DND-41 (cell line): ENCODE data around the gene CPNE1.
A peak's percentile ranks its signal among the peaks of the same experiment; 100 is the strongest.

ENCODE experiments used
- ATAC-seq: fragments of 200-7000 bp; cut with Tn5 transposase; 3 replicates; pipeline ENCODE4 v1.9.1; 2021; ENCODE audit warnings: low read depth; ENCODE audit not compliant: insufficient read depth
- DNase-seq: peaks from one replicate; pipeline ENCODE4 v3.0.0-alpha.2; 2020
- H2AFZ ChIP-seq: 2 replicates; pipeline ENCODE4 v1.6.0; 2012; ENCODE audit warnings: low read depth, low read length
- H3K27ac ChIP-seq: 2 replicates; pipeline ENCODE4 v1.5.1; 2012; ENCODE audit warnings: low read length, inconsistent platforms
- H3K27me3 ChIP-seq: fragments of 200-600 bp; sonication (generic); 2 replicates; pipeline ENCODE4 v1.6.0; 2012; ENCODE audit warnings: low read length, mild to moderate bottlenecking, inconsistent platforms; ENCODE audit not compliant: insufficient read depth, poor library complexity
- H3K36me3 ChIP-seq: 2 replicates; pipeline ENCODE4 v1.5.1; 2012; ENCODE audit warnings: low read length, inconsistent platforms; ENCODE audit not compliant: insufficient read depth
- H3K4me1 ChIP-seq: 2 replicates; pipeline ENCODE4 v1.5.1; 2012; ENCODE audit warnings: mild to moderate bottlenecking, low read length; ENCODE audit not compliant: insufficient read depth
- H3K4me2 ChIP-seq: 2 replicates; pipeline ENCODE4 v1.6.0; 2012; ENCODE audit warnings: mild to moderate bottlenecking, moderate library complexity, low read length, inconsistent platforms; ENCODE audit not compliant: insufficient read depth
- H3K4me3 ChIP-seq, 2 experiments: fragments of 200-600 bp in 1 of 2; shearing (Covaris generic) in 1 of 2; 2 replicates each; pipeline ENCODE4 v1.5.1; 2012 to 2016; ENCODE audit warnings: inconsistent platforms in 2 of 2, low read length in 2 of 2, mild to moderate bottlenecking in 2 of 2, low read depth in 1 of 2, moderate library complexity in 1 of 2
- H3K79me2 ChIP-seq: 2 replicates; pipeline ENCODE4 v1.6.0; 2012; ENCODE audit warnings: low read length, inconsistent platforms; ENCODE audit not compliant: insufficient read depth
- H3K9ac ChIP-seq: 2 replicates; pipeline ENCODE4 v1.6.0; 2012; ENCODE audit warnings: low read depth, mild to moderate bottlenecking, inconsistent platforms, low read length, moderate library complexity
- H3K9me3 ChIP-seq: 2 replicates; pipeline ENCODE4 v1.5.1; 2012; ENCODE audit warnings: low read length, moderate library complexity, mild to moderate bottlenecking, inconsistent platforms; ENCODE audit not compliant: insufficient read depth, severe bottlenecking
- H4K20me1 ChIP-seq: 2 replicates; pipeline ENCODE4 v1.6.0; 2012; ENCODE audit warnings: low read length; ENCODE audit not compliant: insufficient read depth
- EZH2 ChIP-seq: IDR thresholded peaks from 3 replicates; pipeline ENCODE4 v1.6.1; 2012; ENCODE audit warnings: borderline replicate concordance, low read depth, mild to moderate bottlenecking, moderate library complexity, low read length, inconsistent platforms; ENCODE audit not compliant: severe bottlenecking
- TF ChIP-seq, protein P1 (sequence below): IDR thresholded peaks from 2 replicates; pipeline ENCODE4 v1.5.1; 2012; ENCODE audit warnings: borderline replicate concordance, low read length, moderate library complexity, mild to moderate bottlenecking; ENCODE audit not compliant: poor library complexity, severe bottlenecking; ENCODE audit errors: extremely low read depth

Gene CPNE1

DNA sequence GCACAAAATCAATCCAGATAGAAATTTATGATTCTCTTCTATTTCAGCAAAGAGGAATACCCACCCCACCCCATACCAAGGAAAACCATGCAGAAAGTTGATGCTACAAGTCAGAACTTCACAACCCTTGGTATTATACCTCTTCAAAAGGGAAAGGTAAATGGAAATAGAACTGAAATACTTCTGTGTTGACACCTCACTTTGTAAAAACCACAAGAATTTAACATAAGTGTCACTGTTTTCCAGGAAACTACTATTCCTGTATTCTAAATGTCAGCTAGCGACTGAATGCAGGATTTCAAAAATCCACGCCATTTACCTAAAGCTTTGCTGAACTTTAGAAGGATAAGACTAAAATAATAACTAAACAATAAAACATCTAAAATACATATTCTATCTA is 3.6 kb downstream of the CPNE1 start:
- peak overlapping the region in 1 of 2 experiments; percentile 88; a peak in 1 of 4 replicates for H3K4me3 ChIP-seq
- TF ChIP-seq, protein P1, sequence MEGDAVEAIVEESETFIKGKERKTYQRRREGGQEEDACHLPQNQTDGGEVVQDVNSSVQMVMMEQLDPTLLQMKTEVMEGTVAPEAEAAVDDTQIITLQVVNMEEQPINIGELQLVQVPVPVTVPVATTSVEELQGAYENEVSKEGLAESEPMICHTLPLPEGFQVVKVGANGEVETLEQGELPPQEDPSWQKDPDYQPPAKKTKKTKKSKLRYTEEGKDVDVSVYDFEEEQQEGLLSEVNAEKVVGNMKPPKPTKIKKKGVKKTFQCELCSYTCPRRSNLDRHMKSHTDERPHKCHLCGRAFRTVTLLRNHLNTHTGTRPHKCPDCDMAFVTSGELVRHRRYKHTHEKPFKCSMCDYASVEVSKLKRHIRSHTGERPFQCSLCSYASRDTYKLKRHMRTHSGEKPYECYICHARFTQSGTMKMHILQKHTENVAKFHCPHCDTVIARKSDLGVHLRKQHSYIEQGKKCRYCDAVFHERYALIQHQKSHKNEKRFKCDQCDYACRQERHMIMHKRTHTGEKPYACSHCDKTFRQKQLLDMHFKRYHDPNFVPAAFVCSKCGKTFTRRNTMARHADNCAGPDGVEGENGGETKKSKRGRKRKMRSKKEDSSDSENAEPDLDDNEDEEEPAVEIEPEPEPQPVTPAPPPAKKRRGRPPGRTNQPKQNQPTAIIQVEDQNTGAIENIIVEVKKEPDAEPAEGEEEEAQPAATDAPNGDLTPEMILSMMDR, result no peak
- no peak for TF ChIP-seq EZH2
- peaks cover 18% of the 10 kb centered on the region for H3K36me3 ChIP-seq

DNA sequence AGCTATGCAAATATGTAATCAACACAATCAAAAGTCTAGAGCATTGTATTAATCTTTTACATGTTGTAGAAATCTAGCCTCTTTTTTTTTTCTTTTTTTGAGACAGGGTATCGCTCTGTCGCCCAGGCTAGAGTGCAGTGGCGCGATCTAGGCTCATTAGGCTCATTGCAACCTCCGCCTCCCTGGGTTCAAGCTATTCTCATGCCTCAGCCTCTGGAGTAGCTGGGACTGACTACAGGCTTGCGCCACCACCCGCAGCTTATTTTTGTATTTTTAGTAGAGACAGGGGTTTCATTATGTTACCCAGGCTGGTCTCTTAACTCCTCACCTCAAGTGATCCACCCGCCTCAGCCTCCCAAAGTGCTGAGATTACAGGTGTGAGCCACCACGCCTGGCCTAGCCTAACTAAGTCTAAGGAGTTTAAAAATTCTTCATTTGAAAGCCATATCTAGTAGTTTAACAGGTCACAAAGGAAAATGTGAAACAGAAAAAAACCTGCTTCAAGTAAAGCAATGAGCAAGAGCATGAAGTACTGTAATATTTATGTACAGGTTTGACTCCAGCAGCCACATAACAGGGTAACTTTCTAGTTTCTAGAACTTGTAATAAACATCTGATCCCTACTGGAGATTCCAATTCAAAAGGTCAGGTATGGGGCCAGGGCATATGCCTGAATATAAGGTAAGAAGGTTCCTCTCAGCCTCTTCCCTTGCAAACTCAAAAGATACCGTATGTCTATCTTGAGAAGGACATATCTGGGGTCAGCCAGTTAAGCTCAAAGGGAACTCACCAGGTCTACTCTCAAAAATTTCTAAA is 4.4 kb downstream of the CPNE1 start:
- Histone ChIP-seq H3K27ac (peak overlapping the region; percentile 18; the same call in 1 of the 2 replicates), H3K9ac (peak overlapping the region; percentile 10), H3K9me3 (no peaks in the 10 kb centered on the region), H3K27me3 (no peaks in the 10 kb centered on the region), H4K20me1 (peaks cover 86% of the 10 kb centered on the region), H3K4me2 (peak overlapping the region; percentile 91; the same call in 1 of the 2 replicates), H3K79me2 (peaks cover 97% of the 10 kb centered on the region), H3K36me3 (peaks cover 26% of the 10 kb centered on the region), H2AFZ (no peak overlapping the region), H3K4me3 (peak overlapping the region in 1 of 2 experiments; percentile 2; a peak in 1 of 4 replicates), H3K4me1 (peaks cover 51% of the 10 kb centered on the region)
- peak; percentile 9 for DNase-seq
- TF ChIP-seq, protein P1, result no peak
- no peak for TF ChIP-seq EZH2
- ATAC-seq, result no peak

More for the DNA sequence above, 3.6 kb downstream of the CPNE1 start:
- H3K4me1 ChIP-seq, result peaks cover 51% of the 10 kb centered on the region
- DNase-seq (no peak), ATAC-seq (no peak)
- H3K9ac ChIP-seq, result peak overlapping the region; percentile 10
- H3K4me2 ChIP-seq, result peak overlapping the region; percentile 91; the same call in 1 of the 2 replicates
- no peaks in the 10 kb centered on the region for H3K9me3 ChIP-seq
- no peaks in the 10 kb centered on the region for H3K27me3 ChIP-seq
- peaks cover 90% of the 10 kb centered on the region for H3K79me2 ChIP-seq
- peaks cover 79% of the 10 kb centered on the region for H4K20me1 ChIP-seq
- H2AFZ ChIP-seq, result no peak overlapping the region
- H3K27ac ChIP-seq, result peak overlapping the region; percentile 18

DNA sequence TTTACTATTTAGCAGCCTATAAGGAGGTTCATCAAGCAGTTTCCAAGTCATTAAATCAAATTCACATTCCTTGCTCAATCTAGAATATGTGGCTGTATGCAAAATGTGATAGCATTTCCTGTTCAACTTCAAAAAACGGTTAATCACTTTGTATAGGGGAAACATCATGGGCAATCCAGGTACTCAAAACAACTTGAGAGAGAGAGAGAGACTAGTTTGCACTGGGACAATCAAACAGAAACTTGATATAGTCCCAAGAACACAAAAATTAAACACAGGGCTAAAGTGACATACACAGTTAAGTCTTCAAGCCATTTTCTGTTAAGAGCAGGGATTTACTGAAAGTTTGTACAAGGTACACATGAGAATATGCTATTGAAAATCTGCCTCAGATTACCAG is 7.4 kb downstream of the CPNE1 start:
- DNase-seq (no peak), ATAC-seq (no peak)
- H3K4me1 ChIP-seq, result peaks cover 40% of the 10 kb centered on the region
- no peak overlapping the region for H3K4me3 ChIP-seq
- H3K27me3 ChIP-seq, result no peaks in the 10 kb centered on the region
- H3K27ac ChIP-seq, result no peak overlapping the region
- peaks cover 100% of the 10 kb centered on the region for H3K79me2 ChIP-seq
- TF ChIP-seq, protein P1, result no peak
- TF ChIP-seq EZH2, result no peak
- no peaks in the 10 kb centered on the region for H3K9me3 ChIP-seq
- peak overlapping the region; percentile 4; the same call in 1 of the 2 replicates for H3K4me2 ChIP-seq
- peaks cover 95% of the 10 kb centered on the region for H4K20me1 ChIP-seq
- H3K36me3 ChIP-seq, result peaks cover 52% of the 10 kb centered on the region
- no peak overlapping the region for H2AFZ ChIP-seq
- no peak overlapping the region for H3K9ac ChIP-seq
